Measurements from ENCODE around the gene KCNJ9. TPM values are rescaled to one million over a fixed set of nuclear protein-coding genes. Genes with fewer than 3 reads are reported as not detected.

KCNJ9 gene
- total RNA-seq, 1 experiment from 2014 or later, result 0.09 TPM

DNA sequence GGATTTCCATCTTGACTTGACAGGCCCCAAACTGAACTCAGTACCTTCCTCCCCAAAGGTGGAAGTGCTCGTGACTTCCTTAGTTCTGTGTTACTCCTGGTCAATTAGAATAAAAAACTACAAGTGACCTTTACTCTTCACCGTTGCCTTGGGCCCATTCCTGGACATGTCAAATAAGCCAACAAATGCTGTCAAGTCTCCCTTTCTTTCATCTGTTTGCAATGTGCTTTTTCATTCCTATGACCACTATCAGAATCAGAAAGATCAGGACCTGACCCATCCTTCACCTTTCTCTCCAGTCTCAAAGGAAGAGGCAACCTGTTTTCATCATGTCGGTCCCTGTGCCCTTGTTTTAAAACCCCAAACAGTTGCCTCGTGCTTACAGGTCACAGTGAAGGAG is 6.5 kb upstream of the KCNJ9 start:
- peaks cover 4 to 9% of the 10 kb centered on the region in 2 experiments for H3K4me1 Mint-ChIP-seq
- no peak overlapping the region for H3K23ac ChIP-seq (ENCODE audit: insufficient read length, low read depth, low read length)
- H3K27me3 Mint-ChIP-seq (ENCODE audit: low read depth), result peaks cover 81% of the 10 kb centered on the region
- no peak overlapping the region for H2AK5ac ChIP-seq (ENCODE audit: insufficient read length, low read length)
- no peak overlapping the region for H3K18ac ChIP-seq (ENCODE audit: insufficient read length, low read depth, low read length)
- H4K91ac ChIP-seq (ENCODE audit: insufficient read length, low read depth, low read length), result no peak overlapping the region
- no peaks in the 10 kb centered on the region for H3K36me3 Mint-ChIP-seq (ENCODE audit: insufficient read depth in 1 of 3, low read depth in 3 of 3)
- no peak overlapping the region for H3K27ac ChIP-seq (ENCODE audit: insufficient read length, low read depth, low read length)
- H3K23me2 ChIP-seq (ENCODE audit: insufficient read length, low read depth, low read length, poor library complexity, severe bottlenecking), result peaks cover 5% of the 10 kb centered on the region
- H3K4ac ChIP-seq (ENCODE audit: low read depth, low read length), result no peak overlapping the region
- H3K9me3 Mint-ChIP-seq, result no peaks in the 10 kb centered on the region
- no peak overlapping the region for H4K8ac ChIP-seq (replicated peaks; ENCODE audit: insufficient read length, low read depth, low read length)
- H2AFZ ChIP-seq (ENCODE audit: low read length), result no peak overlapping the region
- no peak overlapping the region for H3K56ac ChIP-seq (ENCODE audit: insufficient read length, low read depth, low read length)
- no peak overlapping the region for H3K27ac Mint-ChIP-seq
- H3K79me1 ChIP-seq (ENCODE audit: insufficient read depth, low read depth, low read length, poor library complexity, severe bottlenecking), result no peaks in the 10 kb centered on the region
- DNase-seq, result no peak
- H3K9me3 ChIP-seq (ENCODE audit: control insufficient read depth, low read depth, low read length), result no peaks in the 10 kb centered on the region
- peaks cover 4% of the 10 kb centered on the region; the same call in 1 of the 2 replicates for H3K27me3 ChIP-seq (ENCODE audit: insufficient read depth, low read length)
- no peak overlapping the region for H2BK12ac ChIP-seq (ENCODE audit: insufficient read length, low read depth, low read length)
- no CpG with 5 or more reads among the region's 4 CpGs for WGBS (ENCODE audit: extremely low coverage, insufficient read length, low lambda C conversion rate)
- H4K5ac ChIP-seq (ENCODE audit: insufficient read length, low read depth, low read length), result no peak overlapping the region
- H3K9ac ChIP-seq (ENCODE audit: extremely low read depth, insufficient read length, low read length), result no peak overlapping the region
- H2BK5ac ChIP-seq (ENCODE audit: insufficient read length, low read length), result no peak overlapping the region
- H2BK120ac ChIP-seq (ENCODE audit: low read depth, low read length, poor library complexity, severe bottlenecking), result no peak overlapping the region
- H3K79me2 ChIP-seq (ENCODE audit: insufficient read depth, low read length), result no peaks in the 10 kb centered on the region
- no peak overlapping the region for H2BK20ac ChIP-seq (ENCODE audit: low read depth, low read length, poor library complexity, severe bottlenecking)
- H3T11ph ChIP-seq (ENCODE audit: low read length), result no peak overlapping the region
- H3K4me2 ChIP-seq (ENCODE audit: insufficient read depth, insufficient read length, low read length), result no peak overlapping the region
- H2BK15ac ChIP-seq (ENCODE audit: low read depth, low read length), result no peak overlapping the region
- H3K4me1 ChIP-seq (ENCODE audit: insufficient read depth, low read length), result 0 out of 2 replicates have a peak, but pooled peaks cover 2% of the 10 kb centered on the region
- no peak for TF ChIP-seq CTCF (conservative IDR thresholded peaks at IDR 0.05)
- H4K20me1 ChIP-seq (ENCODE audit: control insufficient read depth, insufficient read depth, insufficient read length), result no peaks in the 10 kb centered on the region
- no peak overlapping the region for H3K14ac ChIP-seq (ENCODE audit: insufficient read depth, low read length)
- no peak overlapping the region for H3K4me3 Mint-ChIP-seq
